Measurements from ENCODE around the gene PLSCR2. TPM values are rescaled to one million over a fixed set of nuclear protein-coding genes. Genes with fewer than 3 reads are reported as not detected.
"Not testable (repeated sequence)": the region's sequence is repeated elsewhere in the genome, so short reads cannot be mapped to it uniquely, and the experiment has no call there.

Gene PLSCR2
- total RNA-seq, 3 donors from 2014 or later = 0.82 to 2.8 (median 1.3) TPM

DNA sequence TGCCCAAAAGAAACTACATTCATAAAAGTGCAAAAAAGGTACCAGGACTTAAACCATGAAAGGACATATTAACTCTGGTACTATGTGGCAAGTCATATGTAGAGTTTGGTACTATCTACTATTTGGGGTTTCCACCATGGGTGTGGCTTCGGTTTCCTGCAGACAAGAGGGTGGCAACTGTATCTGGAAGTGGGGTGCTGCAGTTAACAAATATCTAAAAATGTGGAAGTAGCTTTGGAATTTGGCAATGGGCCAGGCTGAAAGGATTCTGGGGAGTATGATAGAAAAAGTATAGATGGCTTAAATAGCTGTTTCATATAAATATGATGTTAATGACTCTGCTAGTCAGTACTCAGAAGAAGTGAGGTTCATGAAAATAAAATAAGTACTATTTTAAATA is 44.0 kb downstream of the PLSCR2 start:
- ATAC-seq (no peak), DNase-seq (no peak)
- TF ChIP-seq, protein P1, sequence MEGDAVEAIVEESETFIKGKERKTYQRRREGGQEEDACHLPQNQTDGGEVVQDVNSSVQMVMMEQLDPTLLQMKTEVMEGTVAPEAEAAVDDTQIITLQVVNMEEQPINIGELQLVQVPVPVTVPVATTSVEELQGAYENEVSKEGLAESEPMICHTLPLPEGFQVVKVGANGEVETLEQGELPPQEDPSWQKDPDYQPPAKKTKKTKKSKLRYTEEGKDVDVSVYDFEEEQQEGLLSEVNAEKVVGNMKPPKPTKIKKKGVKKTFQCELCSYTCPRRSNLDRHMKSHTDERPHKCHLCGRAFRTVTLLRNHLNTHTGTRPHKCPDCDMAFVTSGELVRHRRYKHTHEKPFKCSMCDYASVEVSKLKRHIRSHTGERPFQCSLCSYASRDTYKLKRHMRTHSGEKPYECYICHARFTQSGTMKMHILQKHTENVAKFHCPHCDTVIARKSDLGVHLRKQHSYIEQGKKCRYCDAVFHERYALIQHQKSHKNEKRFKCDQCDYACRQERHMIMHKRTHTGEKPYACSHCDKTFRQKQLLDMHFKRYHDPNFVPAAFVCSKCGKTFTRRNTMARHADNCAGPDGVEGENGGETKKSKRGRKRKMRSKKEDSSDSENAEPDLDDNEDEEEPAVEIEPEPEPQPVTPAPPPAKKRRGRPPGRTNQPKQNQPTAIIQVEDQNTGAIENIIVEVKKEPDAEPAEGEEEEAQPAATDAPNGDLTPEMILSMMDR (IDR thresholded peaks at IDR 0.05) = no peak
- Histone ChIP-seq H3K4me1 (ENCODE audit: low read depth) (no peaks in the 10 kb centered on the region), H3K36me3 (ENCODE audit: low read depth) (no peaks in the 10 kb centered on the region), H3K9me3 (no peaks in the 10 kb centered on the region), H3K4me3 (no peak overlapping the region)
- intact Hi-C loops (cut with DNase I, micrococcal nuclease) = no loop called here

DNA sequence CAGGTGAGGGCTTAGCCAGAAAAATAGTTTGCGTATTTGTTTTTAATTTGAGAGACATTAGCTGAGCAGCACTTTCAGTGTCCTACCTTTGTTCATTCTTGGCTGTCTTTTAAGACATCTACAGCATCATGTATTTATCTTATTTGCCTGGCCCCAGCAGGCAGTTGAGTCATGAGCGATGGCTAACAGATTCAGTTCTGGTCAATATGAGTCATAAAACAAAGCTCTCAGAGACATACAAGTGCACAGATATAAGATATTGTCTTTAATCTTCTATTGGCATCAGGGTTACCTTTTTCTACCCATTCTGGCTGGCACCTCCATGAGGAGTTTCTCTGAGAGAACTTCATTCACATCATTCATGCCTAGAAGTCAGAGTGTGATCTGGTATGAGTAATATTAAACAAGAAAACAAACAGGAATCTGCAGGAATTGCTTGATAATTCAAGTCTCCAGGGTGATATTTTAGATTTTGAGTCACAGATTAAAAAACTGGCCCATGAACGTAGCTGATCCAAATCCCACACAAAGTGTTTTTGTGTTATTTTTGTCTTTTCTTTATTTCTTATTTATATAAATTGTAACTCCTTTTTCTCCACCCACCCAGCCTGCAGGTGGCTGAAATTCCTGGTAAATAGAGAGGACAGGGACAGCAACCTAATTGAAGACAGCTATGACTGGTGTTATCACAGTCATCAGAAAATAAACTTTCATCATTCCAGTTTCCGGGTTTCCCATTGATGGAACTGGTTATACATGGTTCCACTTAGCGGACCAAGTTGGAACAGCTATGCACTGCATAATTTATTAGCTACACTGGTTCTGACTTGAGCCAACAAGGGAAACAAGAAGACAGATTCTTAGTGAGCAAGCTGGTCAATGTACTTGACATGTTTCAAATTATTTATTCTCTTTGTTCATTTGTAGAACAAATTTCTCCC is 47.3 kb downstream of the PLSCR2 start:
- Histone ChIP-seq H3K4me1 (ENCODE audit: low read depth) (no peaks in the 10 kb centered on the region), H3K36me3 (ENCODE audit: low read depth) (no peaks in the 10 kb centered on the region), H3K4me3 (no peak overlapping the region), H3K9me3 (no peaks in the 10 kb centered on the region)
- intact Hi-C loops (cut with DNase I, micrococcal nuclease) = no loop called here
- DNase-seq (no peak), ATAC-seq (no peak)
- TF ChIP-seq, protein P1 (IDR thresholded peaks at IDR 0.05) = no peak

DNA sequence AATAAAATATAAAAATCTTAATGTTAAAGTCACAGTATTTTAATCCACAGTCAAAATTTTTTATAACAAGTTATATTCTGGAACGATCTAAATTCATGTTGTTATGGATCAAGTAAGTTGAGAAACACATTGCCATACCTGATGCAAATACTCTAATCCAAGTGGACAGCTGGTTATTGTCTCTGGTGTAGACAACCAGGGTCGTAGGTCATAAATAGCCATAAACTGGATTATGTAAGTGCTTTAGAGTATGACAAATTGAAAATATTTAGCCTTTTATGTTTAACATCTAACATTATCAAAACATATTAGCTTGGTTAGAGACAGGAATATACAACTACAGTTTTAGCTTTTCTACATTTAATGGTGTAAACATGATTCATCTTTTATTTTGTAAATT is 53.0 kb downstream of the PLSCR2 start:
- no peak for DNase-seq
- Histone ChIP-seq H3K9me3 (peaks cover 9% of the 10 kb centered on the region), H3K4me3 (no peak overlapping the region), H3K36me3 (ENCODE audit: low read depth) (no peaks in the 10 kb centered on the region), H3K4me1 (ENCODE audit: low read depth) (no peaks in the 10 kb centered on the region)
- ATAC-seq = no peak
- TF ChIP-seq, protein P1 (IDR thresholded peaks at IDR 0.05) = no peak
- intact Hi-C loops (cut with DNase I, micrococcal nuclease) = no loop called here

DNA sequence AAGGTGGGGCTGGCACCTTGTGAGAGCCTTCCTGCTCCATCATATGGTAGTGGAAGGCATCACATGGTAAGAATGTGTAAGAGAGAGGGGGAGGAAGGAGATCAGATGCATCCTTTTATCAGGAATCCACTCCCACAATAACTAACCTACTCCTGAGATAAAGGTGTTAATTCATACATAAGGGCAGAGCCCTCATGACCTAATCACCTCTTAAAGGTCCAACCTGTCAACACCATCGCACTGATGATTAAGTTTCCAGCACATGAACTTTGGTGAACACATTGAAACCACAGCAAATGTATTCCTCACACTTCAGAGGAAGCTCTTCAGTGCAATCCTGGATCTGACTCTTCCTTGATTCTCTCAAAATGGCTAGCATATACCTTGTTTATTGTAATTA is 55.4 kb downstream of the PLSCR2 start:
- Histone ChIP-seq H3K36me3 (ENCODE audit: low read depth) (no peaks in the 10 kb centered on the region), H3K9me3 (peaks cover 9% of the 10 kb centered on the region), H3K4me1 (ENCODE audit: low read depth) (no peaks in the 10 kb centered on the region), H3K4me3 (no peak overlapping the region)
- no peak for DNase-seq
- intact Hi-C loops (cut with DNase I, micrococcal nuclease) = no loop called here
- ATAC-seq = no peak
- TF ChIP-seq, protein P1 (IDR thresholded peaks at IDR 0.05) = no peak

DNA sequence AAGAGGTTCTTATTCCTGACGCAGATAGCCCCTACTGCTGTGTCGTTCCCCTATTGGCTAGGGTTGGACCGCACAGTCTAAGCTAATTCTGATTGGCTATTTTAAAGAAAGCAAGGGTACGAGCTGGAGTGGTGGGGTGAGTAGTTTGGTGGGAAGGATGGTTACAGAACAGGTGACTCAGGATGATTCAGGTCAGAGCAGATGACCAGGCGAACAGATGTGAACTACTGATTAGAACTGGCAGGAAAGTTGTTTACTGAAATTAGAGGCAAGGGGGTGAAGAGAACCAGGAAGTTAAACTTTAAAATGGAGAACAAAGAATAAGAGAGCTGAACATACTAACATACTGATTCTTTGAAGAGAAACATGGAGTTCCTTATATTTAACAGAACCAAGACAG is 56.6 kb downstream of the PLSCR2 start:
- H3K9me3 ChIP-seq; H3K4me3 ChIP-seq; ATAC-seq; intact Hi-C loops (cut with DNase I, micrococcal nuclease); H3K4me1 ChIP-seq (ENCODE audit: low read depth); H3K36me3 ChIP-seq (ENCODE audit: low read depth); DNase-seq: not testable (repeated sequence)

DNA sequence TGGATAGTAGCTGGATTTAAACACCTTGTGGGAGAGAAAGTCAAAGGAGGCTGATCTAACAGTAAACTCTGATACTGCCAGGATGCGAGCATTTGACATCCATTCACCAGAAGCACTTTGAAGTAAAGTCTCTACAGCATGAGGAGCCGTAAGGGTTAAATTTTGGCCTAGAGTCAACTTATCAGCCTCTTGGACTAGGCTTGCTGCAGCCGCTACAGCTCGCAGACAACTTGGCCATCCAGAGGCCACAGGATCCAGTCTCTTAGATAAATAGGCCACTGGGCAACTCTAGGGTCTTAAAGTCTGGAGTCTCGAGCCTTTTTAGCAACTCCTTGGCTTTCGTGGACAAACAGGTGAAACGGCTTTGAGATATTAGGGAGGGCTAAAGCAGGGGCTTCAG is 61.4 kb downstream of the PLSCR2 start:
- intact Hi-C loops (cut with DNase I, micrococcal nuclease) = no loop called here
- H3K9me3 ChIP-seq = peaks cover 9% of the 10 kb centered on the region
- H3K36me3 ChIP-seq (ENCODE audit: low read depth) = no peaks in the 10 kb centered on the region
- DNase-seq = no peak
- no peaks in the 10 kb centered on the region for H3K4me1 ChIP-seq (ENCODE audit: low read depth)
- no peak for ATAC-seq
- H3K4me3 ChIP-seq = no peak overlapping the region
- TF ChIP-seq, protein P1 (IDR thresholded peaks at IDR 0.05) = no peak
